ENCODE data around the gene TBC1D8B. TPM values are rescaled to one million over a fixed set of nuclear protein-coding genes. Genes with fewer than 3 reads are reported as not detected.

TBC1D8B gene
- total RNA-seq, 2 experiments from 2014 or later: 0.40 to 0.47 TPM

GRCh38 chrX:106902684-106903083, 100.2 kb downstream of the TBC1D8B start:
- ChIA-PET POLR2A (no interaction called here), CTCF (interaction anchor here (4.3 kb wide), 1 partner anchor 8 kb away, joined by 22 read pairs; no protein-coding TSS in a partner anchor)
- no peak for ATAC-seq
- no peaks in the 10 kb centered on the region for H3K27me3 Mint-ChIP-seq
- H3K27ac Mint-ChIP-seq: no peak overlapping the region
- no peak for DNase-seq
- no peak overlapping the region for H3K4me3 Mint-ChIP-seq
- intact Hi-C loops (cut with micrococcal nuclease): no loop called here
- TF ChIP-seq CTCF (IDR thresholded peaks at IDR 0.05): no peak
- H3K9me3 Mint-ChIP-seq: no peaks in the 10 kb centered on the region
- no peaks in the 10 kb centered on the region for H3K4me1 Mint-ChIP-seq (ENCODE audit: low read depth)
- H3K36me3 Mint-ChIP-seq (ENCODE audit: low read depth): no peaks in the 10 kb centered on the region

DNA sequence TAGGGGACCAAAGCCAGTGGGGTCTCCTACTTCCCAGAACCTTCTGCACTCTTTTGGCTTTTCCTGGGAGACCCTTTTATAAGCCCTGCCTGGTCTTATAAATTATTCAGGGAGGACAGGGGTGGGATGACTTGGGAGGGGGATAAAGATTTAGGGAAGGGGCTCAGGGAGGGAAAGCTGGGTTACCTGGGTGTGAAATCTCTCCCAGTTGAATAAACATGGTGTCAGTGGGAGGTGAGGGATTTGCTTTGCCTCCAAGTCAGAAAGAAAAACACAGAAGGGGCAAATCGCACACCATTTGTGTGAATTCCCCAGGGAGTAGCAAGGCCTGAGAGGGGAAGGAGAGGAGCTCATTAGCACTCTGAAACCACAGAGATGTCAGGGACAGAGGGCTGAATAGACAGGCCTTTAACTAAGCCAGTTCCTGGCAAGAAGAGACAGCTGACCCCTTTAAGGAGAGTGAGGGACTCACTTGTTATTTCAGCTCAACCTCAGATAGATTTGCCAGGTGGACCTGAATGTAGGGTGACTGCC, 100.9 kb downstream of the TBC1D8B start, which contains the start of gene RIPPLY1:
RIPPLY1 (minus strand) TSS at position 51 of the 534 bp plus-strand sequence. CDS start 54 bp downstream, outside the sequence.
- Mint-ChIP-seq H3K4me1 (ENCODE audit: low read depth) (no peaks in the 10 kb centered on the region), H3K9me3 (no peaks in the 10 kb centered on the region), H3K4me3 (no peak within 1 kb of the TSS), H3K27ac (no peak within 1 kb of the TSS), H3K36me3 (ENCODE audit: low read depth) (no peaks in the 10 kb centered on the region), H3K27me3 (no peaks in the 10 kb centered on the region)
- POLR2A ChIA-PET: no interaction called here
- DNase-seq: no peak
- CTCF ChIA-PET: interaction anchor here (0.9 to 4.3 kb wide), 2 partner anchors 9 to 31 kb away, joined by 3 to 22 read pairs; no protein-coding TSS in a partner anchor
- no peak for ATAC-seq
- intact Hi-C loops (cut with micrococcal nuclease): no loop called here
- no peak for TF ChIP-seq CTCF (IDR thresholded peaks at IDR 0.05)

DNA sequence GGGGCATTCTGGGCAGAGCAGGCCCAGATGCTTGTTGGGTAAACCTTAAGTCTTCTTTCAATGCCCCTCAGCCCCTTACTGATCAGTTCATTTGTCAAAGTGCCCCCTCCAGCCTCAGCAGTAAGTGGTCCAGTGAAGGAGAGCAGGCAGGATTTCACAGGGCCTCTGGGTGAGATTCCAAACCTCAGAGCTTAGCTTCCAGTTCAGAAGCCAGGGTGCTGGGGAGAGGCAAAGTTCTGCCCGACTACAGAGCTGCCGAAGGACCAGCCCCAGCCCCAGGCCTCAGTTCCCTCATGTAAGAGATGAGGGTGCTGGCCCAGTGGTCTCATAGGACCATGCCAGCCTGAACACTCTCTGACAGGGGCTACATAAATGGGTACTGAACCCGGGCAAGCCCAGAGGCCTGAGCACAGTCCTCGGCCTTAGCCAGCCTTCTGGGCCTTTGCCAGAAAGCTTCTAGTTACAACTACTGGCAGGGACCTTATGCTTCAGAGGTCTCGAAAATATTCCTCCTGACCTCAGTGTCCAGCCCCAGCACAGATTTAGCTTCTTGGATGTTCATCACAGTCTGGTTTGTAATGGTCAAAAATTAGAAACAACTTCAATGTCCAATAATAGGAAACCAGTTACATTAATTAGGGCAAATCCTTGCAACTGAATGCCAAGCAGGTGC, 101.5 kb downstream of the TBC1D8B start:
- DNase-seq: no peak
- Mint-ChIP-seq H3K27ac (no peak overlapping the region), H3K9me3 (no peaks in the 10 kb centered on the region), H3K27me3 (no peaks in the 10 kb centered on the region), H3K36me3 (ENCODE audit: low read depth) (no peaks in the 10 kb centered on the region), H3K4me1 (ENCODE audit: low read depth) (no peaks in the 10 kb centered on the region), H3K4me3 (no peak overlapping the region)
- intact Hi-C loops (cut with micrococcal nuclease): no loop called here
- ChIA-PET POLR2A (no interaction called here), CTCF (interaction anchor here (0.9 to 4.3 kb wide), 2 partner anchors 10 to 31 kb away, joined by 3 to 22 read pairs; no protein-coding TSS in a partner anchor)
- no peak for TF ChIP-seq CTCF (IDR thresholded peaks at IDR 0.05)
- ATAC-seq: no peak

DNA sequence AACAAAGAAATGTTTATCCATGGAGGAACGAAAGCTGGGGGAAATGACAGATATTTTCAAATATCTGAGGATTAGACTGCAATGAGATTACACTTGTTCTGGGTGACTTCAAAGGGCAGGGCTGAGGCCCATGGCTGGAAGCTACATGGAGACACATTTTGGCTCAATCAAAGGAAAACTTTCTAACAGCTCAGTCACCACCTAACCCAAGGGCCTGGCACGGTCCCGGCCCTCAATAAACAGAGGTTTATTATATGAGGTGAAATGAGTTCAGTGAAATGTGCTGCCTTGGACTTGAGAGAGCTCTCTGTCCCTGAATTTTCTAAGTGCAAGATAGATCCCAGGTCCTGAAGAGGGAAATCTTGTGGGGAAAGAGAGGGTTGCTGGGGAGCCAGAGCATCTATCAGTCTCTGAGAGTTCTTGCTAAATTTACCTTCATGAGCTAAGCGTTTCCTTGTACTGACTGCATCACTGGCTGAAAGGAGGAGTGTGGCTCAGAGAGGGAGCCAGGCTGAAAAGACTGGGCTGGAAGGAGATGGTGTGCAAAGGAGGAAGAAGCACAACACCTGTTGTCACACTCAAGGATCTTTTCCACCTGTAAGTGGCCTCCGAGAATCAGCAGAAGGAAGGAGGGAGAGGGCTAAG, 102.7 kb downstream of the TBC1D8B start:
- no peaks in the 10 kb centered on the region for H3K36me3 Mint-ChIP-seq (ENCODE audit: low read depth)
- CTCF ChIA-PET: interaction anchor here (4.3 kb wide), 1 partner anchor 11 kb away, joined by 22 read pairs; no protein-coding TSS in a partner anchor
- POLR2A ChIA-PET: no interaction called here

More for the DNA sequence above, 102.7 kb downstream of the TBC1D8B start:
- Mint-ChIP-seq H3K4me3 (no peak overlapping the region), H3K9me3 (no peaks in the 10 kb centered on the region), H3K27ac (no peak overlapping the region), H3K4me1 (ENCODE audit: low read depth) (no peaks in the 10 kb centered on the region), H3K27me3 (no peaks in the 10 kb centered on the region)
- TF ChIP-seq CTCF (IDR thresholded peaks at IDR 0.05): no peak
- ATAC-seq (no peak), DNase-seq (no peak)
- intact Hi-C loops (cut with micrococcal nuclease): no loop called here
